OCI-LY1 (cell line): Measurements from ENCODE around the gene CELF2.

Experiments used
- CTCF ChIP-seq: fragments of 200-600 bp; sonication (generic), shearing (Covaris generic); IDR thresholded peaks from 2 replicates; pipeline ENCODE4 v1.5.1; 2017; ENCODE audit warnings: mild to moderate bottlenecking, antibody characterized with exemption, low read length, moderate library complexity, mixed read lengths
- EZH2 ChIP-seq: fragments of 200-600 bp; sonication (generic), shearing (Covaris generic); IDR thresholded peaks from 2 replicates; pipeline ENCODE4 v1.8.0; 2017; ENCODE audit warnings: borderline replicate concordance, mixed run types, mild to moderate bottlenecking, antibody characterized with exemption, low read length, moderate library complexity, mixed read lengths

DNA sequence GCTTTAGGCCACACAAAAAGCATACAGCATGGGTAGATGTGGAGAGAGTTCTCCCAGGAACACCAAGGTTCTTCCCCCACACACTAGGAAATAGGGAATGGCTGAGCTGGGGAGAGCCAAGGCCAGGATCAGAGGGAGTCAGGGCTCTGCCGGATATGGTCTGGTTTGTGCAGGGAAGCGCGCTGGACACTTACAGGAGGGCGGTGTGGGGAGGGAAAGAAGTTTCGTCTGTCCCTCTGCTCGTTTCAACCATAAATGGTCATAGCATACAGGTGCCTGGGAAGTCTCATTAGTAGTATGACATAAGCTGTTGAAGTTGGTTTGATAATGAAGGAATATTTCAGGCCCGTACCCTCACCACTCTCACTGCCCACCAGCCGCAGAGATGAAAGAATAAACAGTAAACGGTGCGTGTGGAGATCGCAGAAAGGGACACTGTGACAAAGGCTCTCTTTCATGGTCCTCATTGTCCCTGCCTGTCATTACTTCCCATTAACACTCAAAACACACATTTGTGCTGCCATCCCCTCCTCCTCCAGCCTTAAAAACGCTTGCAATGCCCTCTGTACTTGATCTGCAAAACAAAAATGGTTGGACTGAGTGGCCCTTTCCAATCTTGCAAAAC is 207.2 kb downstream of the CELF2 start:
- no peak for TF ChIP-seq CTCF
- no peak for TF ChIP-seq EZH2
